Caco-2 (cell line): ENCODE data around the gene CAPN2. TPM values are rescaled to one million over a fixed set of nuclear protein-coding genes. Genes with fewer than 3 reads are reported as not detected.

Experiments used
- BruUV-seq: library from RNA; stranded (reverse); fragments of 400-500 nt; replicated peaks from 2 replicates; lab custom pipeline; 2021; lab: Mats Ljungman, UMichigan
- CTCF ChIA-PET: fragments of 300-600 bp; sonication (Branson Sonifier 250); formaldehyde crosslinking; loops from one replicate; lab custom pipeline; 2022; ENCODE audit warnings: antibody characterized with exemption; lab: Charles Lee
- POLR2A ChIA-PET: fragments of 300-600 bp; sonication (Branson Sonifier 250); formaldehyde crosslinking; loops from one replicate; lab custom pipeline; 2022; ENCODE audit warnings: antibody characterized with exemption; lab: Charles Lee
- DNase-seq, 2 experiments: peaks; one replicate each; pipeline versions ENCODE4 v3.0.0 to v3.0.0-alpha.2; 2020 to 2022
- H3K27me3 ChIP-seq: replicated peaks from 2 replicates; pipeline ENCODE4 v1.6.0; 2011; ENCODE audit warnings: low read length; ENCODE audit not compliant: control insufficient read depth, insufficient read depth
- H3K36me3 ChIP-seq: 2 replicates; pipeline ENCODE4 v1.5.1; 2011; ENCODE audit warnings: low read length; ENCODE audit not compliant: control insufficient read depth, insufficient read depth
- H3K4me1 ChIP-seq: fragments of 250-450 bp; sonication (Bioruptor Pico); 2 replicates; pipeline ENCODE4 v1.5.1; 2020; ENCODE audit warnings: mild to moderate bottlenecking
- H3K4me3 ChIP-seq: 2 replicates; pipeline ENCODE4 v1.5.1; 2011; ENCODE audit warnings: low read depth, mild to moderate bottlenecking, control low read depth, low read length
- H3K9me3 ChIP-seq: fragments of 250-450 bp; sonication (Bioruptor Pico); 2 replicates; pipeline ENCODE4 v1.5.1; 2020; ENCODE audit warnings: mild to moderate bottlenecking, moderate library complexity
- H3K27ac Mint-ChIP-seq: one replicate; pipeline ENCODE4 v1.8.0; 2022; ENCODE audit warnings: mixed read lengths; ENCODE audit not compliant: unreplicated experiment
- H3K27me3 Mint-ChIP-seq: one replicate; pipeline ENCODE4 v1.8.0; 2022; ENCODE audit warnings: mixed read lengths; ENCODE audit not compliant: insufficient read depth, unreplicated experiment
- H3K36me3 Mint-ChIP-seq: one replicate; pipeline ENCODE4 v1.8.0; 2022; ENCODE audit warnings: mild to moderate bottlenecking, mixed read lengths; ENCODE audit not compliant: insufficient read depth, unreplicated experiment
- H3K4me1 Mint-ChIP-seq: one replicate; pipeline ENCODE4 v1.8.0; 2022; ENCODE audit warnings: low read depth, mixed read lengths; ENCODE audit not compliant: unreplicated experiment
- H3K4me3 Mint-ChIP-seq: one replicate; pipeline ENCODE4 v1.8.0; 2022; ENCODE audit warnings: mild to moderate bottlenecking, moderate library complexity, mixed read lengths; ENCODE audit not compliant: unreplicated experiment
- H3K9me3 Mint-ChIP-seq: one replicate; pipeline ENCODE4 v1.8.0; 2022; ENCODE audit warnings: mixed read lengths; ENCODE audit not compliant: unreplicated experiment
- intact Hi-C: fragments of 100-400 bp; cut with micrococcal nuclease; formaldehyde crosslinking; loops from one replicate; pipeline ENCODE4 v1.10.0; 2022; ENCODE audit not compliant: unreplicated experiment
- total RNA-seq: library from RNA; stranded (reverse); gene quantifications from 2 replicates; pipeline ENCODE4 v1.2.3, GENCODE V29; 2022
- TF ChIP-seq, protein P1 (sequence below), 2 experiments: fragments of 200-600 bp in 1 of 2; IDR thresholded peaks; 1 replicate in 1 of 2; 2 replicates in 1 of 2; pipeline versions ENCODE4 v1.5.1 to v1.8.0; 2011 to 2022; ENCODE audit warnings: antibody characterized with exemption in 1 of 2, control low read depth in 1 of 2, inconsistent platforms in 1 of 2, low read depth in 1 of 2, low read length in 1 of 2, mild to moderate bottlenecking in 1 of 2, moderate library complexity in 1 of 2; ENCODE audit not compliant: insufficient read depth in 1 of 2, severe bottlenecking in 1 of 2, unreplicated experiment in 1 of 2

Gene CAPN2
- total RNA-seq, 1 experiment from 2014 or later, result 157 TPM

DNA sequence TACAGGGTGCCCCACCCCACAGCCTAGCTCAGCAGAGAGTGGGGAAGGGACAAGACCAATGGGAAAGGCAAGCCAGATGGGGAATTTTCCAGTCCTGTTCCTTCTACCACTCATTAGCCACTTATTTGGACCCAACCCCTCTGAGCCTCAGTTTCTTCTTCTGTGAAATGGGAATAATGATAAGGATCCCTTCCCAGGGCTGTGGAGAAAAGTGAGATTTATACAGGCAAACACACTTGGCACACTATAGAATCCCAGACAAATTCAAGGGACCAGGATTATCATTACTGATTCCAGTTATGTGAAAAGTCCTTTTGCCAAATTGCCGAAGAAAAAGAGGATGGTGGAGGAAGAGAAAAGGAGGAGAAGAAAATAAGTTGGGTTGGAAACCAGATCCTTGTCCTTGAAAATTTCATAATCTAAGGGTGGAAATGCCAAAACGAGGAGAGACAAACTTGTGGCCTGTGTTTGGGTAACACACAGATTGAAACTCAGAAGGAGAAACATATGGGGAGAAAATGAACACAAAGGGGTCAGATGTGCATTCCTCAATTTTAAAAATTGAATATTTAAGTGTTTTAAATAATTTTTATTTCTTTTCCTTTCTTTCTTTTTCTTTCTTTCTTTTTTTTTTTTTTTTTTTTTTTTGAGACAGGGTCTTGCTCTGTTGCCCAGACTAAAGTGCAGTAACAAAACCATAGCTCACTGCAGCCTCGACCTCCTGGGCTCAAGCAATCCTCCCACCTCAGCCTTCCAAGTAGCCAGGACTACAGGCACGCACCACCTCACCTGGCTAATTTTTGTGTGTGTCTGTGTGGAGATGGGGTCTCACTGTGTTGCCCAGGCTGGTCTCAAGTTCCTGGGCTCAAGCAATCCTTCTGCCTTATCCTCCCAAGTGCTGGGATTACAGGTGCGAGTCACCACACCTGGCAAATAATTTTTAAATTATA, 9.6 kb downstream of the CAPN2 start:
- no peaks in the 10 kb centered on the region for H3K9me3 Mint-ChIP-seq
- intact Hi-C loops, result no loop called here
- Histone ChIP-seq H3K4me1 (peaks cover 52% of the 10 kb centered on the region), H3K4me3 (no peak overlapping the region), H3K27me3 (no peaks in the 10 kb centered on the region), H3K9me3 (no peaks in the 10 kb centered on the region), H3K36me3 (peaks cover 4% of the 10 kb centered on the region)
- no TSS peak for BruUV-seq
- H3K4me1 Mint-ChIP-seq, result peaks cover 55% of the 10 kb centered on the region
- TF ChIP-seq, protein P1, sequence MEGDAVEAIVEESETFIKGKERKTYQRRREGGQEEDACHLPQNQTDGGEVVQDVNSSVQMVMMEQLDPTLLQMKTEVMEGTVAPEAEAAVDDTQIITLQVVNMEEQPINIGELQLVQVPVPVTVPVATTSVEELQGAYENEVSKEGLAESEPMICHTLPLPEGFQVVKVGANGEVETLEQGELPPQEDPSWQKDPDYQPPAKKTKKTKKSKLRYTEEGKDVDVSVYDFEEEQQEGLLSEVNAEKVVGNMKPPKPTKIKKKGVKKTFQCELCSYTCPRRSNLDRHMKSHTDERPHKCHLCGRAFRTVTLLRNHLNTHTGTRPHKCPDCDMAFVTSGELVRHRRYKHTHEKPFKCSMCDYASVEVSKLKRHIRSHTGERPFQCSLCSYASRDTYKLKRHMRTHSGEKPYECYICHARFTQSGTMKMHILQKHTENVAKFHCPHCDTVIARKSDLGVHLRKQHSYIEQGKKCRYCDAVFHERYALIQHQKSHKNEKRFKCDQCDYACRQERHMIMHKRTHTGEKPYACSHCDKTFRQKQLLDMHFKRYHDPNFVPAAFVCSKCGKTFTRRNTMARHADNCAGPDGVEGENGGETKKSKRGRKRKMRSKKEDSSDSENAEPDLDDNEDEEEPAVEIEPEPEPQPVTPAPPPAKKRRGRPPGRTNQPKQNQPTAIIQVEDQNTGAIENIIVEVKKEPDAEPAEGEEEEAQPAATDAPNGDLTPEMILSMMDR (IDR thresholded peaks at IDR 0.05; ENCODE audit: insufficient read depth in 1 of 2, low read depth in 1 of 2, low read length in 1 of 2, severe bottlenecking in 1 of 2, unreplicated experiment in 1 of 2), result no peak
- peaks cover 85% of the 10 kb centered on the region for H3K36me3 Mint-ChIP-seq
- ChIA-PET CTCF (interaction anchor here (1.4 to 1.5 kb wide), 2 partner anchors 11 to 24 kb away, joined by 3 read pairs; no protein-coding TSS in a partner anchor), POLR2A (interaction anchor here (0.6 kb wide), 1 partner anchor 727 kb away, joined by 3 read pairs; no protein-coding TSS in a partner anchor)
- no peak overlapping the region for H3K4me3 Mint-ChIP-seq
- H3K27ac Mint-ChIP-seq, result peak overlapping the region; percentile 86
- no peaks in the 10 kb centered on the region for H3K27me3 Mint-ChIP-seq
- no peak for DNase-seq

DNA sequence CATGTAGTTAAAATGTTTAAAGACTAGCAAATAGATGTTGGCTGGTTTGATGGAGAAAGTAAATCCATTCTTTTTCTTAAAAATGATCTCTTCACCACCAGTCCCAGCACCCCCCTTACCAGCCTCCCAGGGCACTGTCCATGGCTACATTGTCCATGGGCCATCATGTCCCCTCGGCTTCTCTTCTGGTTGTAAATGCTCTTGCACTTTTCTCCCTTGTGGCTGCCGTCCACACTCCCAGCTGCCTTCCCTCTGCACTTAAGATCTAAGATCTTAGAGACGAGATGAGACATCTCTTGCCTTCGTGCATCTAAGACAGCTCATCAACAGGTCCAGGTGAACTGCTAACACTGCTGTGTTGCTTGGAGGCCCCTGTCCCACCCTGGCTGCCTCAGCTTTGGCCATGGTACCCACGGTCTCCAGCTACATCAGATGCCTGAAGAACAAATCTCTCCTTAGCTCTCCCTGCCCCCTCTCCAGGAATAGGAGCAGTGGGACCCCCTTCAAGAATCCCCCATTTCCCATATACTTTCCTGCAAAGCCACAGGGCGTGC, 11.1 kb downstream of the CAPN2 start:
- intact Hi-C loops, result no loop called here
- H3K4me1 ChIP-seq, result peaks cover 45% of the 10 kb centered on the region
- Mint-ChIP-seq H3K27me3 (no peaks in the 10 kb centered on the region), H3K27ac (no peak overlapping the region), H3K4me3 (no peak overlapping the region), H3K36me3 (peaks cover 90% of the 10 kb centered on the region), H3K4me1 (peaks cover 56% of the 10 kb centered on the region), H3K9me3 (no peaks in the 10 kb centered on the region)
- TF ChIP-seq, protein P1 (IDR thresholded peaks at IDR 0.05; ENCODE audit: insufficient read depth in 1 of 2, low read depth in 1 of 2, low read length in 1 of 2, severe bottlenecking in 1 of 2, unreplicated experiment in 1 of 2), result no peak
- ChIA-PET POLR2A (no interaction called here), CTCF (no interaction called here)
- DNase-seq, result no peak
- peaks cover 4% of the 10 kb centered on the region for H3K36me3 ChIP-seq
- BruUV-seq, result no TSS peak
- H3K4me3 ChIP-seq, result no peak overlapping the region
- no peaks in the 10 kb centered on the region for H3K9me3 ChIP-seq
- no peaks in the 10 kb centered on the region for H3K27me3 ChIP-seq

DNA sequence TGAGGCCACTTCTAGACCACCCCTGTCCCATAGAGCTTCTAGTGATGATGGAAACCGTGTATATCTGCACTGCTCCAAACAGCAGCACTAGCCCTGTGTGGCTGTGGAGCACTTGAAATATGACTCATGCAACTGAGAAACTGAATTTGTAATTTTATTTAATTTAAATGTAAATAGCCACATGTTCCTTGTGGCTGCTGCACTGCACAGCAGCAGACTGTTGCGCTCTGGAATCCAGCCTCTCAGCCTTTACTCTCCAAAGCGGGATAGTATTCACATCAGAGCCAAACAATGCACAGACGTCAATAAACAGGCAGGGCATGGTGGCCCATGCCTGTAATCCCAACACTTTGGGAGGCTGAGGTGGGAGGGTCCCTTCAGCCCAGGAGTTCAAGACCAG, 12.0 kb downstream of the CAPN2 start:
- intact Hi-C loops, result no loop called here
- DNase-seq, result no peak
- no peak overlapping the region for H3K4me3 ChIP-seq
- no peaks in the 10 kb centered on the region for H3K27me3 ChIP-seq
- H3K36me3 ChIP-seq, result peaks cover 4% of the 10 kb centered on the region
- Mint-ChIP-seq H3K36me3 (peaks cover 90% of the 10 kb centered on the region), H3K4me3 (no peak overlapping the region), H3K27ac (no peak overlapping the region), H3K27me3 (no peaks in the 10 kb centered on the region), H3K4me1 (peaks cover 47% of the 10 kb centered on the region), H3K9me3 (peaks cover 7% of the 10 kb centered on the region)
- ChIA-PET POLR2A (no interaction called here), CTCF (no interaction called here)
- peaks cover 36% of the 10 kb centered on the region for H3K4me1 ChIP-seq
- H3K9me3 ChIP-seq, result no peaks in the 10 kb centered on the region
- BruUV-seq, result no TSS peak
- TF ChIP-seq, protein P1 (IDR thresholded peaks at IDR 0.05; ENCODE audit: insufficient read depth in 1 of 2, low read depth in 1 of 2, low read length in 1 of 2, severe bottlenecking in 1 of 2, unreplicated experiment in 1 of 2), result no peak
